Tibial artery (tissue), 4 donors: ENCODE data around the gene TRIM56.

Experiments
- DNase-seq, 2 donors: peaks; one replicate each; pipeline ENCODE4 v3.0.0-alpha.2; 2019
- H3K27ac ChIP-seq, 2 donors: fragments of 200-600 bp; sonication (generic) in 1 of 2; 1 replicate in 1 of 2; 2 replicates in 1 of 2; pipeline ENCODE4 v1.5.1; 2018 to 2019; ENCODE audit warnings: mild to moderate bottlenecking in 1 of 2
- H3K27me3 ChIP-seq, 2 donors: fragments of 200-600 bp; sonication (generic) in 1 of 2; one replicate each; pipeline versions ENCODE4 v1.5.1 to v1.6.0; 2016 to 2019
- H3K36me3 ChIP-seq, 3 donors: fragments of 200-600 bp; sonication (generic) in 2 of 3; one replicate each; pipeline ENCODE4 v1.5.1; 2016 to 2019; ENCODE audit warnings: mild to moderate bottlenecking in 2 of 3
- H3K4me1 ChIP-seq, 4 donors: fragments of 200-600 bp; sonication (generic) in 2 of 4; 1 replicate in 3 of 4; 2 replicates in 1 of 4; pipeline ENCODE4 v1.5.1; 2016 to 2019
- H3K4me3 ChIP-seq, 2 donors: fragments of 200-600 bp; sonication (generic) in 1 of 2; 1 replicate in 1 of 2; 2 replicates in 1 of 2; pipeline ENCODE4 v1.5.1; 2018 to 2019; ENCODE audit warnings: mild to moderate bottlenecking in 2 of 2
- H3K9me3 ChIP-seq, 3 donors: fragments of 200-600 bp; sonication (generic) in 1 of 3; one replicate each; pipeline ENCODE4 v1.5.1; 2016 to 2019
- CTCF ChIP-seq, 2 experiments: fragments of 200-600 bp in 1 of 2; fragments of 450-650 bp in 1 of 2; IDR thresholded peaks; one replicate each; pipeline ENCODE4 v1.5.1; 2017 to 2019; ENCODE audit warnings: antibody characterized with exemption in 2 of 2, mild to moderate bottlenecking in 1 of 2, moderate library complexity in 1 of 2
- intact Hi-C: fragments of 100-400 bp; cut with DNase I; formaldehyde crosslinking; loops from one replicate; pipeline ENCODE4 v1.15.0; 2023; ENCODE audit warnings: low total_unique reads

The TRIM56 gene

GRCh38 chr7:101124376-101125056 lies 39.2 kb downstream of the TRIM56 start:
- DNase-seq, result no peak
- no peaks in the 10 kb centered on the region for H3K36me3 ChIP-seq
- H3K9me3 ChIP-seq, result no peaks in the 10 kb centered on the region
- peaks cover 5 to 97% (median 74%) of the 10 kb centered on the region in 4 donors for H3K4me1 ChIP-seq
- H3K27ac ChIP-seq, result peak overlapping the region; percentile 89 to 98
- intact Hi-C loops, result no loop called here
- no peak for TF ChIP-seq CTCF (IDR thresholded peaks at IDR 0.05)
- H3K4me3 ChIP-seq, result no peak overlapping the region
- no peaks in the 10 kb centered on the region for H3K27me3 ChIP-seq

- intact Hi-C loops, result no loop called here
- peak; percentile 71 to 86 for DNase-seq
Observed at GRCh38 chr7:101125989-101126650, 40.8 kb downstream of the TRIM56 start.

GRCh38 chr7:101126651-101127459 lies 41.6 kb downstream of the TRIM56 start, which contains the start of gene SERPINE1:
TSS of gene SERPINE1 (plus strand) at chr7:101127104. CDS start at chr7:101128394, 1,290 bp downstream.
- Histone ChIP-seq H3K4me1 (peaks cover 5 to 97% (median 59%) of the 10 kb centered on the region in 4 donors), H3K27ac (peak within 1 kb of the TSS; percentile 89 to 98), H3K4me3 (peak within 1 kb of the TSS; percentile 48 to 63), H3K36me3 (peaks cover 2 to 17% (median 16%) of the 10 kb centered on the region in 3 donors), H3K27me3 (no peaks in the 10 kb centered on the region), H3K9me3 (no peaks in the 10 kb centered on the region)
- DNase-seq, result peak; percentile 97 to 98
- TF ChIP-seq CTCF (IDR thresholded peaks at IDR 0.05), result peak in 1 of 2 experiments; percentile 22
- intact Hi-C loops, result no loop called here

More at GRCh38 chr7:101125989-101126650, 40.8 kb downstream of the TRIM56 start:
- no peaks in the 10 kb centered on the region for H3K27me3 ChIP-seq
- peak overlapping the region; percentile 48 to 63 for H3K4me3 ChIP-seq
- peaks cover 0 to 10% (median 10%) of the 10 kb centered on the region in 3 donors for H3K36me3 ChIP-seq
- H3K9me3 ChIP-seq, result no peaks in the 10 kb centered on the region
- H3K4me1 ChIP-seq, result peaks cover 5 to 96% (median 64%) of the 10 kb centered on the region in 4 donors
- peak overlapping the region; percentile 89 to 98 for H3K27ac ChIP-seq
- peak in 1 of 2 experiments; percentile 32 for TF ChIP-seq CTCF (IDR thresholded peaks at IDR 0.05)

- Histone ChIP-seq H3K27me3 (no peaks in the 10 kb centered on the region), H3K4me3 (peak overlapping the region; percentile 48 to 63), H3K36me3 (peaks cover 7 to 22% (median 19%) of the 10 kb centered on the region in 3 donors), H3K4me1 (peaks cover 5 to 96% (median 54%) of the 10 kb centered on the region in 4 donors), H3K9me3 (no peaks in the 10 kb centered on the region), H3K27ac (peak overlapping the region; percentile 89 to 98)
- intact Hi-C loops, result no loop called here
- no peak for DNase-seq
- no peak for TF ChIP-seq CTCF (IDR thresholded peaks at IDR 0.05)
Observed at GRCh38 chr7:101127460-101128039, 42.3 kb downstream of the TRIM56 start.
